GM19099 (cell line): Measurements from ENCODE around the gene CYTH1.
A peak's percentile ranks its signal among the peaks of the same experiment; 100 is the strongest.

Experiments used
- POLR2A ChIP-seq: IDR thresholded peaks from 3 replicates; pipeline ENCODE4 v1.6.1; 2011; ENCODE audit warnings: low read depth; ENCODE audit not compliant: insufficient read length; ENCODE audit errors: extremely low read depth

Gene CYTH1

GRCh38 chr17:78739331-78739931, 42.6 kb downstream of the CYTH1 start:
- TF ChIP-seq POLR2A = no peak

DNA sequence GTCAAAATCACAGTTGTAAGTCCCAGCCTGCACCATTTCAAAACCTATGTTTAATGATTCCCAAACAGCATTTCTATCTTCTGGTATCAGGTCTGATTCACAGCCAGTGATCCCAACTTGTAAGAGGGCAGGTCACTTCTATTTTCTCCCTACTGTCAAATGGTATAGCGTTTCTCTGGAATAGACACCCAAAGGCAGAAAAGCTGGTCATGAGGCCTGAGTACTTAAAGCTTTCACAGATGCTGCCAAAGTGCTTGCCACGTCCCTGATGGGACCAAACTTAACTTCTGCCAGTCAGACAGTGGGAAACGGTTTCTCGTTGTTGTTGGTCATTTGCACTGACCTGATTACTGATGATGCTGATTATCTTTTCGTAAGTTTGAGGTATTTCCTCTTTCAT, 43.4 kb downstream of the CYTH1 start:
- TF ChIP-seq POLR2A = no peak

- no peak for TF ChIP-seq POLR2A
Observed at GRCh38 chr17:78738278-78738677, 43.8 kb downstream of the CYTH1 start.

DNA sequence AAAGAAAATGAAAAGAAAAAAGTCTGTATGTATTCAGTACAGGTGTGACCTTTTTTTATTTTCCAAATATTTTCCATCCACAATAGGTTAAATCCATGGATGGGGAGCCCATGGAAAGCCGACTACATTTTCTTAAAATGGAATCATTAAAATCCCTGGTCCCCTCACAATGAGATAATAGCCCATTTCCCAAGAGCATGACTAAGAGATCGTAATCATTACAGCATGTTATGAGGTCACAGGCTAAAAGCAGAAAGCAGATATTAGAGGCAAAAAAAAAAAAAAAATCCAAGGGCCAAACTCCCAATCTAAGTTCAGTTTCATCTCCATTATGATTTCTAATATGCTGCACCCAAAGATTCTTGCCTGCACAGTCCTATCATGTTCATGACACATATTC, 44.7 kb downstream of the CYTH1 start:
- TF ChIP-seq POLR2A = no peak

- no peak for TF ChIP-seq POLR2A
Observed at GRCh38 chr17:78736526-78737079, 45.5 kb downstream of the CYTH1 start.

GRCh38 chr17:78735832-78736525, 46.1 kb downstream of the CYTH1 start:
- no peak for TF ChIP-seq POLR2A

DNA sequence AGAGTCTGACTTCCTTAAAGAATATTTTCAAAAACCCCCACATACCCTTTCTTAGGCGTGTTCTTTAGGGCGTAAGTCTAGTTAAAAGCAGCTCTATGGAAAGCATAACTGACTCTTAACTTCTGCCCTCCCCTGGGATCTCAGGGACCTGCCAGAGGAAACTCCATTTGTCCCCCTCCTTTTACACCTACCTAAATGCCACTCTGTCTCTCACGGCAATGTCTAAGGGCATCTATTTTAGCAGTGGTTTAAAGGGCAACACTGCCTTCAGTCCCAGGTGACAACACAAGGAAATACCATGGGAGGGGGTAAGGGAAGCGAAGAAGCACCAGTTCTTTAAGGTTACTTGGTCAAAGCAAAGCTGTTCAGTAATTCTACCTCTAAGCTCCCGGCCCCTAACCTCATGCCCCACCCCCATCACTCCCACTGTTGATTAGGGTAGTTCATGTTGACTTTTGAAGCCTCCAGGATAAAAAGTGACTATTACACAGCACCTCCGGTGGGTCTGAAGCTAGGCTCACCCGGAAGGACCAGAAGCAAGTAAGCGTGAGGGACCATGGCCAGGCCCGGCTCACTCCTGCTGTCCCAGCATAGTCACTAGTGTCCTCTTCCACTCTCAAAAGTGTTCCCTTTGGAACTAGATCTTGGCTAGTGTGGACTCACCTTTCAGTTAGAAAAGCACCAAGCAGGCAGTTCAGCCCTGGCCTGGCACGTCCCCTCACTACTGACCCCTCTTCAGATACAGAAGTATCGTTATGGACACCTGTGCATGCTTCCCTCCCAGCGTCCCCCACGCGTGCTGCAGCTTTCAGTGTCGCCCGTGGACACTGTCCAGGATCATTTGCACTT, 47.1 kb downstream of the CYTH1 start:
- TF ChIP-seq POLR2A = peak; percentile 35

DNA sequence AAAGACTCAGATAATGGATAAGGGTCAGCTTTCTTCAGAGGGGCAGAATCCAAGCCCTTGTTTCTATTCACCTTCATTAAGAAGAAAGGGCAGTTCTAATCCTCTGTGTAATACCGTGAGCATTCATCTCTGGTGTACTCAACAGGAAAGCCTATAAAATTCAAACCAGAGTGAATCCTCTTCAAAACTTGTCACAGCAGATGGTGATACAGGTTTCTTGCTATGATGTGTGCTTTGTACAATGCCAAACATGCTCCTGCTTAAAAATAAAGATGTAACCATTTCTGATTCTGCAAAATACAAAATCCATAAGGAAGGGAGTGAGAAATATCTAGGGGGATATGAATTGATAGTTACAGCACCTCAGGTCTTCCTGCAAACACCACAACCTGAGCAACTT, 49.7 kb downstream of the CYTH1 start:
- no peak for TF ChIP-seq POLR2A

- no peak for TF ChIP-seq POLR2A
Observed at GRCh38 chr17:78731904-78732303, 50.2 kb downstream of the CYTH1 start.

- TF ChIP-seq POLR2A = no peak
Observed at GRCh38 chr17:78729641-78730040, 52.4 kb downstream of the CYTH1 start.

GRCh38 chr17:78728495-78728894, 53.6 kb downstream of the CYTH1 start:
- TF ChIP-seq POLR2A = no peak

GRCh38 chr17:78727476-78728229, 54.4 kb downstream of the CYTH1 start:
- no peak for TF ChIP-seq POLR2A

DNA sequence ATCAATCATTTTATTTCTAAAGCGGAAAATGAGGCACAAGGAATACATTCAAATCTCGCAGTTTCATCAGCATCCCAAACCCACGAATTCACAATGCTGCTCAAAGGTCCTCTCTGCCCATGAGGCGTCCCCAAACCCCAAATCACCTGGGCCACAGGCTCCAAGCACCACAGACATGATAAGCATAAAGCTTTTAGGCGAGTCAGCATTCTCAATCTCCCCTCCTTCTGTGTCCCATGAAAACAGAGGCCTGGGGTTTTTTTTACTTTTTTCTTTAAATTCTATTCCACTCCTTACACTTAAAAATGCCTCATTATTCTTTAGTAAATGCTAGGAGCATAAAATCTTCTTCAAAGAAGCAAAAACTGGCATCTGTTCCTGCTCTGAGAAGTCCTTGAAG, 55.0 kb downstream of the CYTH1 start:
- no peak for TF ChIP-seq POLR2A

GRCh38 chr17:78726513-78726912, 55.6 kb downstream of the CYTH1 start:
- no peak for TF ChIP-seq POLR2A
